Measurements from ENCODE around the gene DNAJB13.

DNAJB13 gene

DNA sequence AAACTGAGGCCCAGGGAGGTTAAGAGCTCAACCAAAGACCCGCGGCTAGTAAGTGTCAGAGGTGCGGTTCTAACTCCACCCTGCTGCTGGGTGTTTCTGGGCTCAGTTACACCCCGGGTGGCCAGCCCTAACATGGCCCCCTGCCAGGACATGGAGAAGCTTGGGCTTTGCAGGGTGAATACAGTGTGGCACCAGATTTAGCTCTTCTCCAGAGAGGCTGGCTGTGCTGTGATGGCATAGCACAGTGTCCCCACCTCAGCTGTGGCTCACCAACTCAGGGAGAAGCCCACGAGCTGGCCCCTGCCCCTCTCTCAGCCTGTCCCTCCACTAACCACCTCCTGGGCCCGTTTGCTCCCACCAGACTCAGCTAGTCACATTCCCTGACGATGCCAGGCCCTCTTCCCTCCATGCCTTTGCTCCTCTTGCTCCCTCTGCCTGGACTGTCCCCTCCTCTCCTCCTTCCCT lies 51.0 kb downstream of the DNAJB13 start:
- FAIRE-seq: no peak

DNA sequence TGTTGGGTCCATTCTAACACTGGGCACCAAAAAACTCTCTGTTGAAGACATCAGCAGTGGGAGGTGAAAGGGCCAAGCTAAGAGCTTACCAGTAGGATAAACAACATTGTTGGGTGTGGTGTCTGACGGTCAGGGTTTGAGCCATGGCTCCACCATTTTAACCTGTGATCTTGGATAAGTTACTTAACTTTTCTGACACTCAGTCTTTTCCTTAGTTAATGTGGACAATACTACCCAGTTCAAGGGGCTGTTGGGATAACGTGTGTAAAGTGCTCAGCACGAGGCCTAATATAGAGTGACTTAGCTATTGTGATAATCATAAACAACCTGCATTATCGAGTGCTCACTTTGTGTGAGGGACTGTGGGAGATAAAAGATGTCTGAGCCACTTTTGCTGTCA lies 52.0 kb downstream of the DNAJB13 start:
- no peak for FAIRE-seq

- FAIRE-seq: no peak
Measured at GRCh38 chr11:74004046-74004695, 53.3 kb downstream of the DNAJB13 start.

DNA sequence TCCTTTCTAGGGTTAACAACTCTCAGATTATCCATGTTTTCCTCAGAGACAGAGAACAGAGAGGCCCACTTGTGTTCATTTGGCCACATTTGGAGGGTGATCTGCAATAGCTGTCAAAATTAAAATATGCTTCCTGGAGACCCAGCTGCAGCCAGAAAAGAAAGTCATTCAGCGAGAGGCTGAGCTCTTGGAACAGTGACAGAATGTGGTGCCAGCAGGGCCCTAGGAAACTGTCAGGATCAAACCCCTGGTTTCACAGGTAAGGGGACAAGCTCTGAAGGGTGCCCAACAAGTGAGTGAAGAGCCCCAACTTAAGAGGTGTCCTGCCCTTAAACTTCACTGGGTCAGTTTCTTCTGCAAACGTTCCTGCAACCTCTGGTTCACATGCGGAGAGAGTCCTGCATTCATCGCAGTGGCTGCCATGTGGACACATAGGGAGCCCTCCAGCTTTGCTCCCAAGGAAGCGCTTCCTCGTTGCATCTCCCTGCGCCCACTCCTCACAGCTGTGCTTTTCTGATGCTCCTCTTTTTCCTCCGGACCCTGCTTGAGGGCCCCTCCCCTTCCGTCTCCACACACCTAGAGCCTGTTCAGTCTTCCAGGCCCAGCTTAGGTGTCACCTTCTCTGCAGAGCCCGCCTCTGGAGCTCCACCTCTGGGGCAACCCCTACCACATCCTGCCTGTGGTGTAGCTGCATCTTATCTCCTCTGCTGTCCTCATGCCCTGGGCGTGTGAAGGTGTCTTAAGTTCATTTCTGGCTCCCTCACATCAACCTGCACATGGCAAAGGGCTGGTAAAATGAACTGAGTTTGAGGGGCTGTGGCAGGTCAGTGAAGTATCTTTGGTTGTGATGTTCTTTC lies 54.2 kb downstream of the DNAJB13 start:
- no peak for FAIRE-seq

- FAIRE-seq: no peak
Measured at GRCh38 chr11:74005721-74006517, 55.1 kb downstream of the DNAJB13 start.

- FAIRE-seq: no peak
Measured at GRCh38 chr11:74006743-74007304, 56.0 kb downstream of the DNAJB13 start.

DNA sequence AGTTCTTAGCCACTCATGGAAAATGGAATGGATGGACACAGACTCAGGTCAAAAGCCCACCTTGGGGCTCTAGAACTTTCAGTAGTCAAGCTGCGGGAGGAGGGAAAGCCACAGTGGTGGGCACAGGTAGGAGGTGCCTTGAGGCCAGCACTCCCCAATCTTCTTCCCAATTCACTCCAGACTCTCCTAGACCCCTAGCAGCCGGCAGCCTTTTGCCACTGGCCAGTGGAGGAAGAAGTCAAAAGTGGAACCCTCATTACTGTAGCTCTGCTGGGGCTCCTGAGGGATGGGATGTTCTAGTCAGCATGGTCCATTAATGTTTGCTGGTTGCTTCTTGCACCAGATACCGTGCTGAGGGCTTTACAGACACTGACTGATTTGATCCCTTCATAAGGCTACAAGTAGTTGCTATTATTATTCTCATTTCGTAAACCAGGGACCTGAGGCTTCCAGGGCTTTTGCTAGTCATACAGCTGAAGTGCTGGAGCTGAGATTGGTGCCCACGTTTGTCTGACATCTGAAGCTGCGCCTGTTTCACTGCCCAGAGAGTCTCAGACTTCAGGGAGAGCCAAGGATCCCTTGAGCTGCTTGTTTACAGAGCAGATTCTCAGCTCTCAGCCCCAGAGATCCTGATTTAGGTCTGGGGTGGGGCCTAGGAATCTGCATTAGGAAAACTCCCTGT lies 57.0 kb downstream of the DNAJB13 start:
- no peak for FAIRE-seq

DNA sequence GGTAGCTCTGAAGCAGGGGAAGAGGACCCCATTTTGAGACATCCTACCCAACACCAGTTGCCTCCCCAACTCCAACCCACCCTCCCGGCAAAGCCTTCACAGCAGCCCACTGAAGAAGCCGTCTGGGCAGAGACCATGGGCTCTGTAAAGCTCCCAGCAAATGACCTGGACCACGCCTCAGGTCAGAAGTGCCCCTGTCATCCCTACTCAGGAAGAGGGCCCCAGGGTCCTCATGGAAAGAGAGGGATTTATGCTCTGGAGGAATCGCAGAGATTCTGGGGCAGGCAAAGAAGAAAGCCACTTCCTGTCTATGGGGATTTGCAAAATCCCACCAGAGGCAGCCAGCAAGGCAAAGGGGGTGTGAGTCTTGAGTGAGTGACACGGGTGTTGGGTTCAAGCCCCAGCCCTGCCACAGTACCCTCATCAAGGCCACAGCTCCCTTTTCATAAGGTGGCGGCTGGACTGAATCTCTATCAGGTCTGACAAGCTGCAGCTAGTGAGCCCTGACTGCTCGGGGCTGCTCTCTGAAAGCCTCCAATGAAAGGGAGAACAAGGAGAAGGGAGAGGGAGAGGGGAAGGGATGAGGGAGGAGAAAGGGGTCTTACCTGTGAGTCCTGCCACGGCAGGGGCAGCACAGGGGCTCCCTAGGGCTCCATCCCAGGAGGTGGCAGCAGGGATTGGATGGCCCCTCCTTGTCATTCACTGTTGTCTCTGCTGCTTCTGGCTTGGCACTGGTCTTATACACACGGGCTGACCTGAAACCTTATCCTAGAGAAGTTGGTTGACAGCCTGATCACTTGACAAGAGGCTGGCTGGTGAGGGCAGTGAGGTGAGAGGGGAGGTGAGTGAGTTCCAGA lies 57.8 kb downstream of the DNAJB13 start, which contains the start of gene UCP3:
Gene UCP3 (minus strand): TSS at position 713 of the 857 bp plus-strand sequence. CDS start 2,043 bp downstream, outside the sequence.
- no peak for FAIRE-seq

DNA sequence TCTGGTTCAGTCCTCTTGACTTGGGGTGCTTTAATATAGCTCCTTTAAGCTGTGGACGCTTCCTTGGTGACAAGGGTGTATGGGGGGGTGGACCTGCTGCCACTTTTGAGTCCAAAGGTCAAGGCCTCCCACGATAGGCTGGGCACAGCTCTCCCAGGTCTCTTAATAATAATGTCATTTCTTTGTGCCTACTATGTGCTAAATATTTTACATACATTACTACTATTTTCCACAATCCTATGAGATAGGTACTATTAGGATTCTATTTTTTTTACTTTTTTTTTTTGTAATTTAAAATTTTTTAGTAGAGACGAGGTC lies 58.4 kb downstream of the DNAJB13 start:
- no peak for FAIRE-seq

GRCh38 chr11:74009675-74010305 lies 59.0 kb downstream of the DNAJB13 start:
- no peak for FAIRE-seq

- no peak for FAIRE-seq
Measured at GRCh38 chr11:74010306-74011300, 59.8 kb downstream of the DNAJB13 start.

GRCh38 chr11:74011360-74012073 lies 60.7 kb downstream of the DNAJB13 start:
- FAIRE-seq: no peak

DNA sequence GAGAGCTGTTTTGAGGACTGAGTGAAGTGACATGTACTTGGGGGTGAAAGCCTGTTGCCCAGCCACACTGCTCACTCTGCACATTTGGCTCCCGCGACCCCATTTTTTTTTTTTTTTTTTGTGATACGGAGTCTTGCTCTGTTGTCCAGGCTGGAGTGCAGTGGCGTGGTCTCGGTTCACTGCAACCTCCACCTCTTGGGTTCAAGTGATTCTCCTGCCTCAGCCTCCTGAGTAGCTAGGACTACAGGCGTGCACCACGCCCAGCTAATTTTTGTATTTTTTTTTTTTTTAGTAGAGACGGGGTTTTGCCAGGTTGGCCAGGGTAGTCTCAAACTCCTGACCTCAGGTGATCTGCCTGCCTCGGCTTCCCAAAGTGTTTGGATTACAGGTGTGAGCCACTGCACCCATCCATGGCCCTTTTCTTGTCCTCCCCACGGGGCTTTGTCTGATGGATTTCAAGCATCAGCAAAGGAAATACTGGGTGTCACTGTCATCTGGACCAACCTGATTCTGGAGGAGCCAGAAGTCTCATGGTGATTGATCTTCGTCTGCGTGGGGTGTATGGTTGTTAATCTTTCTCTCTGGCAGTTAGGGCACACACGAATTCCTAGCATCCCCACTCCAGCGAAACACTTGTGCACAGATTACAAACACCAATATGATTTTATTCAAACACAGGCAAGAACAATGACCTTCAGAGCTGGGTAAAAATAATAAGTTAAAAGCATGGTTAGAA lies 61.4 kb downstream of the DNAJB13 start:
- FAIRE-seq: no peak

- FAIRE-seq: no peak
Measured at GRCh38 chr11:74013141-74013540, 62.3 kb downstream of the DNAJB13 start.

DNA sequence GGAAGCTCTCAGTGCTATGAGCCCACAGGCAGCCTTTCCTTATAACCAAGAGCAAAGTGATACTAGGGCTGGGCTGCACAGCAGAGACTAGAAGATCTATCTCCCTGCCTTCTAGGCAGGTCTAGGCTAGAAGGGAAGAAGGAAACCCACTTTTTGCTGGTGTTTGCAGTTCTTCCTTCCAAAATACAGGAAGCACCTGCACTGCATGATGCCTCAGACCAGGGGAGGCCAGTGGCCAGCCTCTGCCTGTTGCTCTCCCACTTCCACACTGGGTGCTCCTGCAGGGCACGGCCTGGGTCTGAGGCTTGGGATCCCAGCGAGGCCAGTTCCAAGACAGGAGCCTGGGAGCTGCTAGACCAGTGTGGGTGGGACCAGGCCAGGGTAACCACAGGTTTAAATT lies 64.1 kb downstream of the DNAJB13 start:
- no peak for FAIRE-seq

GRCh38 chr11:74015919-74016684 lies 65.3 kb downstream of the DNAJB13 start:
- FAIRE-seq: no peak

DNA sequence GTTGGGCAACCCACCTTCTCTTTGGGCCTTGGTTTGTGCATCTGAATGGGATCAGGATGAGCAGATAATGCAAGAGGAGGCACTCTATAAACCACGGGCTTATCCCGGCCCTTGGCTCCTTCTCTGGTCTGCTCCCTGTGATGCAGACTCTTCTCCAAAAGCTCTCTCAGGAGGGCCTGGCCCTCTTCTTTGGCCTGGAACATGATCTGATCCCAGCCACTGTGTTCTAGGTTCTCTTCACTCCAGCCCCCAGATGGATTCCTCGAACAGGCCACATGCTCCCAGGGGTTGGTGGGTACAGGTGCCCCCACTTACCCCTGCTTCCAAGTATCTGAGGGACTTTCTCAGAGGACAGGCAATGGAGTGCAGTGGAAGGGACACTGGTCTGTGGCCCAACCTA lies 66.8 kb downstream of the DNAJB13 start:
- no peak for FAIRE-seq
